ENCODE data around the gene CCDC33.
A peak's percentile ranks its signal among the peaks of the same experiment; 100 is the strongest.

Gene CCDC33

DNA sequence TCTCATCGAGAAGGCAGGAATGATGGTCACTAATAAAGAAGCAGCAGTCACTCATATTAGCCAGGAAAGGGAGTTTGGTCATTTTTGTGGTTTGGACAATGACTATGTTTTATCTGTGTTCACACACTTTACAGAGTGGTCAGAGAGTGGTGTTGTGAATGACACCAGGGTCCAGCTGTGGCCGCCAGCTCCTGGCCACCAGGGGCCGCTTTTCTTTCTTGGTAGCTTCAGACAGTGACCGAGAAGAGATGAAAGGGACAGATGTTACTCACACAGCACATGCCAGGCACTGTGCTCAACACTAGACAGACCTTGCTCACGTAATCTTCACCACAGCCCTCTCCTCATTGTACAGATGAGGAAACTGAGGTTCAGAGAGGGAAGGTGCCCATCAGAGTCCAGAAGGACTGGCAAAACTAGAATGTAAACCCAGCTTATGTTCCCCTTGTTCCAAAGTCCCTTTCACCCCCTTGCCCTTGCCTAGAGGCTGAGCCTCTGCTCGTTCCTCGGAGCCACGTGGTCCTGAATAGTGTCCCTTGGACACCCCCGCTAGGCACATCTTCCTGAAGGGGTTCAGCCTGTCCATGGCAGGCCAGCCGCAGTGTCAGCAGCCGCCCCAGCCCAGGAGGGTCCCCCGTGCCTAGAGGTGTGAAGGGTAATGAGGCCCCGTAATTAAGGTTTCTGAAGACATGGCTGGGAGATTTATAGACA, 75.8 kb downstream of the CCDC33 start:
- TF ChIP-seq, protein P1, sequence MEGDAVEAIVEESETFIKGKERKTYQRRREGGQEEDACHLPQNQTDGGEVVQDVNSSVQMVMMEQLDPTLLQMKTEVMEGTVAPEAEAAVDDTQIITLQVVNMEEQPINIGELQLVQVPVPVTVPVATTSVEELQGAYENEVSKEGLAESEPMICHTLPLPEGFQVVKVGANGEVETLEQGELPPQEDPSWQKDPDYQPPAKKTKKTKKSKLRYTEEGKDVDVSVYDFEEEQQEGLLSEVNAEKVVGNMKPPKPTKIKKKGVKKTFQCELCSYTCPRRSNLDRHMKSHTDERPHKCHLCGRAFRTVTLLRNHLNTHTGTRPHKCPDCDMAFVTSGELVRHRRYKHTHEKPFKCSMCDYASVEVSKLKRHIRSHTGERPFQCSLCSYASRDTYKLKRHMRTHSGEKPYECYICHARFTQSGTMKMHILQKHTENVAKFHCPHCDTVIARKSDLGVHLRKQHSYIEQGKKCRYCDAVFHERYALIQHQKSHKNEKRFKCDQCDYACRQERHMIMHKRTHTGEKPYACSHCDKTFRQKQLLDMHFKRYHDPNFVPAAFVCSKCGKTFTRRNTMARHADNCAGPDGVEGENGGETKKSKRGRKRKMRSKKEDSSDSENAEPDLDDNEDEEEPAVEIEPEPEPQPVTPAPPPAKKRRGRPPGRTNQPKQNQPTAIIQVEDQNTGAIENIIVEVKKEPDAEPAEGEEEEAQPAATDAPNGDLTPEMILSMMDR (conservative IDR thresholded peaks at IDR 0.05; ENCODE audit: low read depth), result peak; percentile 62
- H3K27ac ChIP-seq, result no peak overlapping the region
- POLR2A ChIA-PET (ENCODE audit: low non-redundant PET), result no interaction called here
- CTCF ChIA-PET, result interaction anchor here (0.5 to 4.6 kb wide), 4 partner anchors 9 to 520 kb away, joined by 3 to 29 read pairs (median 7); no protein-coding TSS in a partner anchor
- peak; percentile 29 for DNase-seq (ENCODE audit: low spot score)

GRCh38 chr15:74312445-74313007, 76.4 kb downstream of the CCDC33 start:
- no peak for DNase-seq (ENCODE audit: low spot score)
- no peak overlapping the region for H3K27ac ChIP-seq
- TF ChIP-seq, protein P1 (conservative IDR thresholded peaks at IDR 0.05; ENCODE audit: low read depth), result no peak
- POLR2A ChIA-PET (ENCODE audit: low non-redundant PET), result no interaction called here
- CTCF ChIA-PET, result interaction anchor here (0.6 to 4.6 kb wide), 4 partner anchors 8 to 210 kb away, joined by 3 to 29 read pairs (median 7); no protein-coding TSS in a partner anchor

- no peak overlapping the region for H3K27ac ChIP-seq
- ChIA-PET POLR2A (ENCODE audit: low non-redundant PET) (no interaction called here), CTCF (interaction anchor here (0.5 to 1.0 kb wide), 2 partner anchors 9 to 266 kb away, joined by 3 to 5 read pairs; no protein-coding TSS in a partner anchor)
- DNase-seq (ENCODE audit: low spot score), result no peak
- TF ChIP-seq, protein P1 (conservative IDR thresholded peaks at IDR 0.05; ENCODE audit: low read depth), result no peak
These were observed 77.8 kb downstream of the CCDC33 start for GRCh38 chr15:74313889-74314288.

GRCh38 chr15:74314795-74315438, 78.8 kb downstream of the CCDC33 start:
- TF ChIP-seq, protein P1 (conservative IDR thresholded peaks at IDR 0.05; ENCODE audit: low read depth), result no peak
- POLR2A ChIA-PET (ENCODE audit: low non-redundant PET), result no interaction called here
- CTCF ChIA-PET, result no interaction called here
- no peak for DNase-seq (ENCODE audit: low spot score)
- no peak overlapping the region for H3K27ac ChIP-seq

GRCh38 chr15:74315626-74316025, 79.5 kb downstream of the CCDC33 start:
- H3K27ac ChIP-seq, result no peak overlapping the region
- TF ChIP-seq, protein P1 (conservative IDR thresholded peaks at IDR 0.05; ENCODE audit: low read depth), result no peak
- ChIA-PET CTCF (interaction anchor here (0.5 kb wide), 1 partner anchor 8 kb away, joined by 3 read pairs; no protein-coding TSS in a partner anchor), POLR2A (ENCODE audit: low non-redundant PET) (no interaction called here)
- DNase-seq (ENCODE audit: low spot score), result no peak

DNA sequence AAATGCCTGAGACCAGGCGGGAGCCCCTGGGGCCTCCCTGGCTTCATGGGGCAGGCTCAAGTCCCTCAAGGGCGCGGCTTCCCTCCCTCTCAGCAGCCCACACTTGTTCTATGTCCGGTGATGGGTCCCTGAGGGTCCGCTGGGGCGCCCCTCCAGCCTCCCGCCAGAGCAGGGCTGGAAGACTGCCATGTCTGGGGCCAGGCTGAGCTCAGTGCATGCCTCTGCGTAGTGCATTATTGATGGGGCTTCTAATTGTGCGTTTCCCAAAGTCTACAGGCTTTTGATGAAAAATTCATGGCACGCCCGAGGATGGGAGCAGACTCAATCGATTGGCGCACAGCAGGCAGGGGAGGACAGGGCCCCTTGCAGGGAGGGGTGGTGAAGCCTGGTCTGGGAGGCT, 80.0 kb downstream of the CCDC33 start:
- TF ChIP-seq, protein P1 (conservative IDR thresholded peaks at IDR 0.05; ENCODE audit: low read depth), result no peak
- ChIA-PET POLR2A (ENCODE audit: low non-redundant PET) (no interaction called here), CTCF (no interaction called here)
- H3K27ac ChIP-seq, result no peak overlapping the region
- no peak for DNase-seq (ENCODE audit: low spot score)

All from RWPE1 (cell line).